Stimulated activated CD4-positive, alpha-beta T cell treated with anti-CD3 and anti-CD28 coated beads, Interleukin-2, amount 100 ng/mL, for 4 hours (primary cell): ENCODE data around the gene GRM7.

ENCODE experiments used
- DNase-seq: peaks from one replicate; pipeline ENCODE4 v3.0.0-alpha.2; 2020; ENCODE audit warnings: low read depth

Gene GRM7

DNA sequence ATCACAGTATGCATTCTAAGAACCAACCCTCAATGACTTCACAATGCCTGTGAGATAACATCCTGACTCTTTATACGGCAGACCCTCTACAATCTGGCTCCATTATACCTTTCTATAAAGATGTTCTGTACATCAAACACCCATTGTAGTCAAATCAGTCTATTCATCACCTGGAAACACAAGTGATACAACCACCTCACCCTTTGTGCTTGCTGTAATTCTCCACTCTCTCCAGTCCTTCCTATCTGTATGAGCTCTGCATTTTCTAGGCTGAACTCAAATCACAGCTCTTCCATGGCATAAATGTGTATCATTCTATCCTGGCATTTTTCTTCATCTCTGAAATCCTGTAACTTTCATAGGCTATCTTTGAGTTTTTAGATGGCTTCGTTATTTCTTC lies 539.4 kb downstream of the GRM7 start:
- no peak for DNase-seq

DNA sequence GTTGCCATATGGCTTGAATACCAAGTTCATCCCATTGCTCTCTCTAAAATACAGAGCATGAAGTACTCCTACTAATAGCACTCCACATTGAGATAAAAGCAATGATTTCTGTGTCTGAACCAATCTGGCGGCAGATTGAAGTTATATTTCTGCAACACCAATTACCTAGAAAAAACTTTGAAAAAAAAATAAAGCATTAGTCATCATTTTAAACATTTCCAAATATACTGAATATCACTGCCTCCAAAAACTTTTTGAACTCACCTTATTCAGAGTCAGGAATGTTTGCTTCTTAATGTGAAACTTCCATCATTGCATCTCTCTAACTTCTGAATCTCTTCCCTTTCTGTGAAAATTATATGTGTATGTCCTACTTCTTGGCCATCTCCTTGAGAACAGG lies 540.5 kb downstream of the GRM7 start:
- DNase-seq = no peak

GRCh38 chr3:7407107-7407506 lies 546.2 kb downstream of the GRM7 start:
- no peak for DNase-seq

DNA sequence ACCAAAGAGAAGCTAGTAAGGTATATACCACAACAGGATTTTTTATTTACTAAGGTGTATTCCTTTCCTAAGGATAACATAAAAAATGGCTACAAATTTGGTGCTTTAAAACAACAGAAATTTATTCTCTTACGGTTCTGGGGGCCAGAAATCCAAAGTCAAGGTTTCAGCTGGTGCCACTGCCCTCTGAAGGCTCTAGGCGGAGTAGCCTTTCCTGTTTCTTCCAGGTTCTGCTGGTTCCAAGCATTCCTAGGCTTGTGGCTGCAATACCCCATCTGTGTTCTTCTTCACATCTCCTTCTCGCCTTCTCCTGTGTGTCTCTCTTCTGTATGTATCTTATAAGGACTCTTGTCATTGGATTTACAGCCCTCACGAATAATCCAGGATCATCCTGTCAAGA lies 549.9 kb downstream of the GRM7 start:
- no peak for DNase-seq

DNA sequence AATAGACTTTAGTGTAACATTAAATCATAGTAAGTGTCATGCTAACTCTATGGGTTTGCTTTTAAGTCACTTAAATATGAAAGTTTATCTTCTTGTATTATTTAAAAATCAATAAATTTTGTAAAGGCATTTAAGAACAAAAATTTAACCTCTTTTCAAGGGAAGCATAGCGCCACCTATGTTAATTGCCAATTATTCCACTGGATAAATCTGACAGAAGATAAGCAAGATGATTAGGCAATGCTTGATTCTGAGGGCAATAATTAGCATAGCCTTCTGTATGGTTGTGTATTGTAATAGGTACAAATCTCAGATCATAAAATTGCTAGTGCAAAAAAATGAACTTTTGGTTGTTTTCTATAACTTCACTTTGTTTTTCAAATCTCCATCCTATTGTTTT lies 560.1 kb downstream of the GRM7 start:
- no peak for DNase-seq

DNA sequence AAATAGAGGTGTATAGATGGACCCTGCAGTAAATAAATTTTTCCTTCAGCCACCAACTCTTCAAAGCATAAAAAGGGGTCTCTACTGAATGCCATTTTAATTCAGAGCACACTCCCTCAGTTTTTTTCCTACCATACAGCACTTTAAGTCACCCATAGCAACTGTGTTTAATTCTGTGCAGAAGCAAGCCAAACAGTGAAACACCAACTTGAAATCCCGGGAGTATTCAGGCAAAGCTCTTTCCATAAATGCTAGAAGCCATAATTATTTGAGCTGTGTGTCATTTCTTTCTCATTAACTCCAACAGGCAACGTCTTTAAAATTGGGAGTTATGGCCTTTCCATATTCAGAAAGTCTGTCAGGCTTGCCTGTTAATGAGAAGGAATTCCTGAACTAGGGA lies 562.1 kb downstream of the GRM7 start:
- DNase-seq = no peak

DNA sequence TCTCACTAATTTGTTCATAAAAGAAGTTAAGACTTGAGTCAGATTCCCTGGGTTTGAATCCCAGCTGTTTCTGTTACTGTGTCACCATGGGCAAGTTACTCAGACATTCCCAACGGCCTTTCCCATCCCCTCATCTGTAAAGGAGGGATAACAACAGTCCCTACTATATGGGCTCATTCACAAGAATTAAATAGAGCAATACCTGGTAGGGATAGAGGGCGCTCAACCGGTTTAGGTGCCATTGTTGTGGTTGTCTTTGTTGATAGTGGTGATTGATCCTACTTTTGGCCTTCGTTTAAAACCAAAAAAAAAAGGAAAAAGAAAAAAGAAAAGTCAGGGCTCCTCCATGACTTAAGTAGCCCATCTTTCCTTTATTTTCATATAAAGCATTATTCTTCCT lies 563.1 kb downstream of the GRM7 start:
- DNase-seq = no peak

DNA sequence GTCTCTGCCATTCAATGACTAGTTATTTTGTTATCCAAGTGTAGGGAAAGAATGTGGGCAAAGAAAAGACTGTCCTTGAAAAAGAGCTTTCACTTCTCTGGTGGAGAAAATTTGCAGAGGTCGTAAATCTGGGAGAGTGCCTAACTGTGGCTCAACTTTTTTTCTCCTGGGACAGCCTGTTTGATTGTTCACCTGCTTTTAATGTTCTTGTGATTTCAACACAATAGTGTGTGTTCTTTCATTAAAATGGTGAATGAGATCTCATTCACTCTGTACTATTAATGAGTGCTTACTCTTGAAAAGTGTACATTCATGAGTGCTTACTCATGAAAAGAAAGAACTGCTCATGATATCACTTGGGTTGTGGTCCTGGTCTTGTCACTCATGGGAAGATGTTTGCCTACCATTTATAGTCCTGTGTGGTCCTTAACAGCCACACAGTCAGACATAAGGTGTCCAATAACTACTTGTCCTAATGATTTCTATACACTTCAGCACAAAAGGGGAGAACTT lies 567.3 kb downstream of the GRM7 start:
- no peak for DNase-seq

DNA sequence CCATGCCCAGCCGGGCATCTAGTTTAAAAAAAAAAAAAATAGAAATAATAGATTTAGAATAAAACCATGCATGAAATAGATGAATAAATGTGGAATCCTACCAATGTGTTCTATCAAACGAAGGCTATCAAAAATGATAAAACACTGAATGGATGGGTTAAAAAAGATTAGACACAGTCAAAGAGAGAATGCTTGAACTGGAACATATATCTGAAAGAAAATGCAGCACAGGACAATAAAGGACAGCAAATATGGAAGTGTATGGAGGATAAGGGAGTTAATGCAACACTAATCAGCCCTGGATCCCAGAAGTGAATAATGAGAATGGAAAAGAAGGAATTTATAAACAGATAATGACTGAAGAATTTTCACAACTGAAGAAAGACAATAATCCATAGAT lies 571.7 kb downstream of the GRM7 start:
- no peak for DNase-seq

- DNase-seq = no peak
These were observed 572.2 kb downstream of the GRM7 start for GRCh38 chr3:7433073-7433472.

GRCh38 chr3:7436542-7436941 lies 575.6 kb downstream of the GRM7 start:
- DNase-seq = no peak

GRCh38 chr3:7437231-7437630 lies 576.3 kb downstream of the GRM7 start:
- no peak for DNase-seq

DNA sequence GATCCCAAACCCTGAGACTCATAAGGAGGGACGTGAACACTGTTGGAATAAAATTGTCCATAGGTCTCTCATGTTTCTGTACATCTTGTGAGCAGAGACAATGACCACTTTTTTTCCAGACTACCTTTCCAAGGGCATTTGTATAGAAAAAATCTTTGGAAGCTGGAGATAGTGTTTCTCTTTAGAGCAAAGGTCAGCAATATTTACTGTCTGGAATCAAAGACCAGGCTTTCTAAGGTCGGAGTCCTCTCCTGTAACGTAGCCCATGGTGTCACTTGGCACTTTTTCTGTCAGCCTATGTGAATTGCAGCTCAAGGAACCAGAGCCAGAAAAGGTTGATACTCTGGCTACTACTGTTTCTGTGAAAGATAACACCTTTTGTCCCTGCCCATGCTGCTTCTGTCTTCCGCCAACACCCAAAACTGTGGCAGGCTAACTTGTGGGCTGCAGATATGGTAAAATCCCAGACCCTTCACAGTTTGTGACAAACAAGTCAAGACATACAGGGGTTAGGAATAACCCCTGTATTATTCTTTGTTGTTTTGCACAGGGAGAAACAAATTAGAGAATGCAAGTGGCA lies 578.3 kb downstream of the GRM7 start:
- DNase-seq = no peak

- DNase-seq = no peak
These were observed 584.0 kb downstream of the GRM7 start for GRCh38 chr3:7444886-7445285.

GRCh38 chr3:7445331-7445730 lies 584.4 kb downstream of the GRM7 start:
- DNase-seq = no peak

GRCh38 chr3:7447197-7447769 lies 586.4 kb downstream of the GRM7 start:
- no peak for DNase-seq

- DNase-seq = no peak
These were observed 595.5 kb downstream of the GRM7 start for GRCh38 chr3:7456386-7456785.

- no peak for DNase-seq
These were observed 600.4 kb downstream of the GRM7 start for GRCh38 chr3:7461202-7461825.

DNA sequence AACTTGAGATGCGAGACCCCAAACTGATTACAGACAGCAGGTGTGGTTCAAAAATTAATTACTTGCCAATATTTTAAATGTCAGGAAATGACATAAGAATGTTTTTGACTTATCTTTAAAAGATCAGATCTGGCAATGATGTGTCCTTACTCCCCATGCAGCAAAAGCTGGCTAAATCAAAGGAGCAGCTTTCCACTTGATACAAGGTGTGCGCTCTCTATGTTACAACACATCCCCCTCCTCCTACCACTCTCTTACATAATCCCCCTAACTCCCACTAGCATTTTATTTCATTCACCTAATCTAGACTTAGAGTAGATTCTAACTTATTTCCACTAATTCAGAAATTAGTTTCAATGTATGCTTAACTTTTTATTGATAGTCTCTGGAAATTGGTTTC lies 609.0 kb downstream of the GRM7 start:
- no peak for DNase-seq

DNA sequence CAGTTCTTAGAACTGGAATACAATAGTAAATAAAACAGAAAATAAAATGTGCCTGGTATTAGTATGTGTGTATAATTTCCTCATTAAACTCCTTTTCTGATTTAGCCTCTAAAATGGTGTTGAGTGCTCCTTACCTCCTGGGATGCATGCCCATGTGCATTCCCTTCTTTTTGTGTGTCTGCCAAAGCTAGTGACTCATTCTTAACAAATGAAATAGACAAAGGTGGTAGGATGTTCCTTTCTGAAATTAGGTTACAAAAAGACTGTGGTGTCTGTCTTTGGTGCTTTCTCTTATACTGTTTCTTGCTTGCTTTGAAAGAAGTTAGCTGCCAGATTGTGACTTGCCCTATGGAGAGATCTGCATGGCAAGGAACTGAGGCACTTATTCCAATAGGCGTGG lies 623.7 kb downstream of the GRM7 start:
- DNase-seq = no peak

DNA sequence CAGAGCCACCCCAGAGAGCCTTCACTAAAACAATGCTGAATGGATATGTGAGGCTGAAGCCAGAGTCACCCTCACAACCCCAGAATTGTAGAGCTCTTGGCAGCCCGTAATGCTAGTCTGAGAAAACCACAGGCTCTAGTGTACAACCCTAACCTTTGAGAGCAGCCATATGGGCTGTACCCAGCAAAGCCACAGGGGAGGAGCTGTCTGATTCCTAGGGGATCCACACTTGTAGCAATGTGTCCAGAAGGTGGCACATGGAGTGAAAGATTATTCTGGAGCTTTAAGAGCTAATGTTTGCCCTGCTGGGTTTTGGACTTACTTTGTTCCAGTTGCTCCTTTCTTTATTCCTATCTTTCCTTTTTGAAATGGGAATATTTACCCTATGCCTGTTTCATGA lies 626.8 kb downstream of the GRM7 start:
- DNase-seq = no peak

DNA sequence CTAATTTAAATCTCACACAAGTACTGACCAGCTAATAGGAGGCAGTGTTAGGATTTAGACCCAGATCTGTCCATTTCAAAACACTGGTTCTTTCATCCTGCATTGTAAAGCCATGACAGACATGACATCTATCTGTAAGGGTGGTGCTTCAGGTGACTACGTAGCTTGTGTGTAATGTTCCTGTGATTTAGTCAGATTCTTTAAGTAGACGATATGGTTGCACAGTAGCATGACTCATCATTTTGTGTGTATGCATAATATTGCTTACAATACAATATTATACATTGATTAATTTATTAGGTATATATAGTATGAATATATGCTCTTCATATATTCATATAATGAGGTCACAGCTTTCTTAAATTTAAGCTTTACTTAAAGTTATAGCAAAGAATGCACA lies 628.5 kb downstream of the GRM7 start:
- DNase-seq = no peak

DNA sequence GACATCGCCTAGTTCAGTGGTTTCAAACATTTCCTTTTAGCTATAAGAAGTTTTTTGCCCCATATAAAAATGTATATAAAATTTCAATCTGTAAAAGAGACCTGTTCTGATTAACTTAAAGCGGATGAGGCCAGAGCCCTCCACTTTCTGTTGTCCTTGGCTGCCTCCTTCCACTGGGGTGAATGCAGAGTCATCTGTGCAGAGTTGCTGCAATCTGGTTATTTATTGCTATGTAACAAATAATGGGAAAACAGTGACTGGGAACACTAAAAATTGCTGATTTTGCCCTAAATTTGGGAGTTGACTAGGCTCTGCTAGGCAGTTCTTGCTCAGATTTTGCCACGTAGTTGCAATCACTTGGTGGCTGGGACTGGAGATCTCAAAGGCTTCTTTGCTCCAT lies 637.8 kb downstream of the GRM7 start:
- no peak for DNase-seq

- no peak for DNase-seq
These were observed 642.5 kb downstream of the GRM7 start for GRCh38 chr3:7503431-7503830.
